D721Med (cell line): Measurements from ENCODE around the gene ABCG8.
"Not testable (repeated sequence)": the region's sequence is repeated elsewhere in the genome, so short reads cannot be mapped to it uniquely, and the experiment has no call there.

Experiments used
- DNase-seq: peaks from one replicate; pipeline ENCODE4 v3.0.0; 2011; ENCODE audit warnings: low spot score; ENCODE audit not compliant: insufficient read length
- FAIRE-seq: peaks from 2 replicates; lab custom pipeline; 2011; peaks lifted over from hg19 to GRCh38; lab: Jason Lieb, UNC
- CTCF ChIP-seq: IDR thresholded peaks from 2 replicates; pipeline ENCODE4 v1.5.1; 2012; ENCODE audit warnings: mild to moderate bottlenecking, control low read depth; ENCODE audit not compliant: insufficient read depth; ENCODE audit errors: missing control alignments

The ABCG8 gene

GRCh38 chr2:43906448-43907109 lies 67.8 kb downstream of the ABCG8 start:
- DNase-seq (no peak), FAIRE-seq (no peak)
- no peak for TF ChIP-seq CTCF

- FAIRE-seq, DNase-seq: not testable (repeated sequence)
These were observed 72.5 kb downstream of the ABCG8 start for GRCh38 chr2:43911136-43911790.

GRCh38 chr2:43924463-43924862 lies 85.7 kb downstream of the ABCG8 start:
- TF ChIP-seq CTCF = no peak
- DNase-seq = no peak
- FAIRE-seq = no peak

- FAIRE-seq (no peak), DNase-seq (no peak)
- no peak for TF ChIP-seq CTCF
These were observed 86.7 kb downstream of the ABCG8 start for GRCh38 chr2:43925431-43925830.

- TF ChIP-seq CTCF = no peak
- no peak for FAIRE-seq
- DNase-seq = no peak
These were observed 88.7 kb downstream of the ABCG8 start for GRCh38 chr2:43927442-43927841.

GRCh38 chr2:43931293-43931692 lies 92.5 kb downstream of the ABCG8 start:
- FAIRE-seq (no peak), DNase-seq (no peak)
- TF ChIP-seq CTCF = no peak
